Measurements from ENCODE around the gene CYTH2. TPM values are rescaled to one million over a fixed set of nuclear protein-coding genes. Genes with fewer than 3 reads are reported as not detected.

Gene CYTH2
- polyA plus RNA-seq, 1 experiment = 65.8 TPM

GRCh38 chr19:48461651-48461981 lies 7.6 kb upstream of the CYTH2 start:
- TF ChIP-seq, protein P1, sequence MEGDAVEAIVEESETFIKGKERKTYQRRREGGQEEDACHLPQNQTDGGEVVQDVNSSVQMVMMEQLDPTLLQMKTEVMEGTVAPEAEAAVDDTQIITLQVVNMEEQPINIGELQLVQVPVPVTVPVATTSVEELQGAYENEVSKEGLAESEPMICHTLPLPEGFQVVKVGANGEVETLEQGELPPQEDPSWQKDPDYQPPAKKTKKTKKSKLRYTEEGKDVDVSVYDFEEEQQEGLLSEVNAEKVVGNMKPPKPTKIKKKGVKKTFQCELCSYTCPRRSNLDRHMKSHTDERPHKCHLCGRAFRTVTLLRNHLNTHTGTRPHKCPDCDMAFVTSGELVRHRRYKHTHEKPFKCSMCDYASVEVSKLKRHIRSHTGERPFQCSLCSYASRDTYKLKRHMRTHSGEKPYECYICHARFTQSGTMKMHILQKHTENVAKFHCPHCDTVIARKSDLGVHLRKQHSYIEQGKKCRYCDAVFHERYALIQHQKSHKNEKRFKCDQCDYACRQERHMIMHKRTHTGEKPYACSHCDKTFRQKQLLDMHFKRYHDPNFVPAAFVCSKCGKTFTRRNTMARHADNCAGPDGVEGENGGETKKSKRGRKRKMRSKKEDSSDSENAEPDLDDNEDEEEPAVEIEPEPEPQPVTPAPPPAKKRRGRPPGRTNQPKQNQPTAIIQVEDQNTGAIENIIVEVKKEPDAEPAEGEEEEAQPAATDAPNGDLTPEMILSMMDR (IDR thresholded peaks at IDR 0.05; ENCODE audit: insufficient read depth, low read depth, low read length) = no peak
- Histone ChIP-seq H3K27me3 (ENCODE audit: control insufficient read depth, insufficient read depth, low read length) (no peaks in the 10 kb centered on the region), H3K36me3 (ENCODE audit: control insufficient read depth, insufficient read depth, low read length) (peaks cover 3% of the 10 kb centered on the region), H3K4me3 (ENCODE audit: low read depth, low read length) (no peak overlapping the region)
- no peak for DNase-seq (ENCODE audit: low read depth)
- POLR2A ChIA-PET = no interaction called here
- CTCF ChIA-PET = interaction anchor here (1.0 to 1.6 kb wide), 2 partner anchors 14 to 21 kb away, joined by 3 to 4 read pairs; no protein-coding TSS in a partner anchor

DNA sequence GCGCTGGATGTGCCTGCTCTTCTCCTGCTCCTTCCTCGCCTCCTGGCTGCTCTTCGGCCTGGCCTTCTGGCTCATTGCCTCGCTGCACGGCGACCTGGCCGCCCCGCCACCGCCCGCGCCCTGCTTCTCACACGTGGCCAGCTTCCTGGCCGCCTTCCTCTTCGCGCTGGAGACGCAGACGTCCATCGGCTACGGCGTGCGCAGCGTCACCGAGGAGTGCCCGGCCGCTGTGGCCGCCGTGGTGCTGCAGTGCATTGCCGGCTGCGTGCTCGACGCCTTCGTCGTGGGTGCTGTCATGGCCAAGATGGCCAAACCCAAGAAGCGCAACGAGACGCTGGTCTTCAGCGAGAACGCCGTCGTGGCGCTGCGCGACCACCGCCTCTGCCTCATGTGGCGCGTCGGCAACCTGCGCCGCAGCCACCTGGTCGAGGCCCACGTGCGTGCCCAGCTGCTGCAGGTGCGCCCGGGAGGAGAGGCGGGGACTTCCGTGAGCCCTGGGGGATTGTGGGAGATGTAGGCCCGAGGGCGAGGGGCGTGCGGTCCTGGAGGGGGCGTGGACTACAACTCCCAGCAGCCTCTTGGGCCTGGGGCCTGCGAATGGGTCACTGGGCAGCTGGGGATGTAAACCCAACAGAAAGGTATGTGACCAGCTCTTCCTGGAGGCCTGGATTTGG lies 7.0 kb upstream of the CYTH2 start:
- Histone ChIP-seq H3K36me3 (ENCODE audit: control insufficient read depth, insufficient read depth, low read length) (peaks cover 1% of the 10 kb centered on the region), H3K27me3 (ENCODE audit: control insufficient read depth, insufficient read depth, low read length) (no peaks in the 10 kb centered on the region), H3K4me3 (ENCODE audit: low read depth, low read length) (no peak overlapping the region)
- ChIA-PET POLR2A (no interaction called here), CTCF (interaction anchor here (0.6 to 1.6 kb wide), 3 partner anchors 14 to 101 kb away, joined by 3 to 4 read pairs (median 3); no protein-coding TSS in a partner anchor)
- DNase-seq (ENCODE audit: low read depth) = no peak
- TF ChIP-seq, protein P1 (IDR thresholded peaks at IDR 0.05; ENCODE audit: insufficient read depth, low read depth, low read length) = no peak

GRCh38 chr19:48465215-48465614 lies 4.0 kb upstream of the CYTH2 start:
- no peak for DNase-seq (ENCODE audit: low read depth)
- POLR2A ChIA-PET = no interaction called here
- Histone ChIP-seq H3K36me3 (ENCODE audit: control insufficient read depth, insufficient read depth, low read length) (peaks cover 3% of the 10 kb centered on the region), H3K4me3 (ENCODE audit: low read depth, low read length) (no peak overlapping the region), H3K27me3 (ENCODE audit: control insufficient read depth, insufficient read depth, low read length) (no peaks in the 10 kb centered on the region)
- CTCF ChIA-PET = interaction anchor here (1.3 kb wide), 1 partner anchor 18 kb away, joined by 3 read pairs; no protein-coding TSS in a partner anchor
- TF ChIP-seq, protein P1 (IDR thresholded peaks at IDR 0.05; ENCODE audit: insufficient read depth, low read depth, low read length) = no peak

- no peak overlapping the region for H3K4me3 ChIP-seq (ENCODE audit: low read depth, low read length)
- no peak for DNase-seq (ENCODE audit: low read depth)
- peaks cover 10% of the 10 kb centered on the region for H3K36me3 ChIP-seq (ENCODE audit: control insufficient read depth, insufficient read depth, low read length)
- TF ChIP-seq, protein P1 (IDR thresholded peaks at IDR 0.05; ENCODE audit: insufficient read depth, low read depth, low read length) = no peak
- no peaks in the 10 kb centered on the region for H3K27me3 ChIP-seq (ENCODE audit: control insufficient read depth, insufficient read depth, low read length)
- ChIA-PET CTCF (no interaction called here), POLR2A (no interaction called here)
Measured at GRCh38 chr19:48466561-48467325, 2.4 kb upstream of the CYTH2 start.

DNA sequence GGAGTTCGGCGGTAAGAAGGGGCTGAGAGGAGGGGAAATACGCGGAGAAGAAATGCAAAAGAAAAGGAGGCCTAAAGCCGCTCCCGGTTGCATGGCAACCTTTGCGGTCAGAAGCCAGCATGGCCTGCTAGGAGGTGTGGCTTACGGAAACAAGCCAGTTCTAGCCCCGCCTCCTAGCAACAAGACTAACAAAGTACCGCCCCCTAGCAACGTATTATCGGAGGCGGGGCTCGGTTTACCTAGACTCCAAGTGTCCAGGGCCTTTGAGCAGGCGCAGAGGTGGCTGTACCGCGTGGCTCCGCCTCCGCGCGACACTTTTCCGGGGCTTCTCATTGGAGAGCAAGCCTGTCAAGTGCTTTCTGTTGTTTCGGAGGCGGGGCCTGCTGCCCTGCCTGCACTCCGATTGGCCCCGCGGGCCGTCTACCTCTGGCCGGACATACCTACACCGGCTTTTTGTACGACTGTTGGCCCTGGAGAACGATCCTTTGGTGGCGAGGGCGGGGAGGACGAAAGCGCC lies 339 bp upstream of the CYTH2 start:
- no peaks in the 10 kb centered on the region for H3K27me3 ChIP-seq (ENCODE audit: control insufficient read depth, insufficient read depth, low read length)
- H3K4me3 ChIP-seq (ENCODE audit: low read depth, low read length) = peak overlapping the region; percentile 93
- peak; percentile 100 for DNase-seq (ENCODE audit: low read depth)
- H3K36me3 ChIP-seq (ENCODE audit: control insufficient read depth, insufficient read depth, low read length) = peaks cover 26% of the 10 kb centered on the region
- ChIA-PET CTCF (interaction anchor here (1.3 kb wide), 1 partner anchor 77 kb away, joined by 3 read pairs; no protein-coding TSS in a partner anchor), POLR2A (interaction anchor here (0.7 kb wide), 1 partner anchor 27 kb away, joined by 4 read pairs; no protein-coding TSS in a partner anchor)
- TF ChIP-seq, protein P1 (IDR thresholded peaks at IDR 0.05; ENCODE audit: insufficient read depth, low read depth, low read length) = no peak
